Adrenal gland (tissue), 5 donors: Measurements from ENCODE around the gene NOL12.
"Not testable (repeated sequence)": the region's sequence is repeated elsewhere in the genome, so short reads cannot be mapped to it uniquely, and the experiment has no call there.

Experiments
- POLR2A ChIP-seq, 2 donors: fragments of 450-650 bp; IDR thresholded peaks; one replicate each; pipeline ENCODE4 v1.6.1; 2017; ENCODE audit warnings: antibody characterized with exemption in 2 of 2, mild to moderate bottlenecking in 2 of 2, moderate library complexity in 1 of 2
- TF ChIP-seq, protein P1 (sequence below), 6 experiments: fragments of 450-650 bp in 4 of 6; fragments of 200-600 bp in 2 of 6; sonication (generic) in 1 of 6; IDR thresholded peaks; 1 replicate in 5 of 6; 2 replicates in 1 of 6; pipeline versions ENCODE4 v1.5.1 to v1.8.0; 2016 to 2021; ENCODE audit warnings: antibody characterized with exemption in 6 of 6, mild to moderate bottlenecking in 2 of 6, moderate library complexity in 1 of 6
- donor health status: DM: no; HTN: no; CAD: no.

DNA sequence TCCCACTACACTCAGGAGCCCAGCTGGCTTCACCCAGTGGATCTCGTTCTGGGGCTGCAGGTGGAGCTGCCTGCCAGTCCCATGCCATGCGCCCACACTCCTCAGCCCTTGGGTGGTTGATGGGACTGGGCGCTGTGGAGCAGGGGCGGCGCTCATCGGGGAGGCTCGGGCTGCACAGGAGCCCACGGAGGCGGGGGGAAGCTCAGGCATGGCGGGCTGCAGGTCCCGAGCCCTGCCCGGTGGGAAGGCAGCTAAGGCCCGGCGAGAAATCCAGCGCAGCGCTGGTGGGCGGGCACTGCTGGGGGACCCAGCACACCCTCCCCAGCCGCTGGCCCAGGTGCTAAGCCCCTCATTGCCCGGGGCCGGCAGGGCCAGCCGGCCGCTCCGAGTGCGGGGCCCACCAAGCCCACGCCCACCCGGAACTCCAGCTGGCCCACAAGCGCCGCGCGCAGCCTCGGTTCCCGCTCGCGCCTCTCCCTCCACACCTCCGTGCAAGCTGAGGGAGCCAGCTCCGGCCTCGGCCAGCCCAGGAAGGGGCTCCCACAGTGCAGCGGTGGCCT lies 31.7 kb downstream of the NOL12 start:
- TF ChIP-seq, protein P1, sequence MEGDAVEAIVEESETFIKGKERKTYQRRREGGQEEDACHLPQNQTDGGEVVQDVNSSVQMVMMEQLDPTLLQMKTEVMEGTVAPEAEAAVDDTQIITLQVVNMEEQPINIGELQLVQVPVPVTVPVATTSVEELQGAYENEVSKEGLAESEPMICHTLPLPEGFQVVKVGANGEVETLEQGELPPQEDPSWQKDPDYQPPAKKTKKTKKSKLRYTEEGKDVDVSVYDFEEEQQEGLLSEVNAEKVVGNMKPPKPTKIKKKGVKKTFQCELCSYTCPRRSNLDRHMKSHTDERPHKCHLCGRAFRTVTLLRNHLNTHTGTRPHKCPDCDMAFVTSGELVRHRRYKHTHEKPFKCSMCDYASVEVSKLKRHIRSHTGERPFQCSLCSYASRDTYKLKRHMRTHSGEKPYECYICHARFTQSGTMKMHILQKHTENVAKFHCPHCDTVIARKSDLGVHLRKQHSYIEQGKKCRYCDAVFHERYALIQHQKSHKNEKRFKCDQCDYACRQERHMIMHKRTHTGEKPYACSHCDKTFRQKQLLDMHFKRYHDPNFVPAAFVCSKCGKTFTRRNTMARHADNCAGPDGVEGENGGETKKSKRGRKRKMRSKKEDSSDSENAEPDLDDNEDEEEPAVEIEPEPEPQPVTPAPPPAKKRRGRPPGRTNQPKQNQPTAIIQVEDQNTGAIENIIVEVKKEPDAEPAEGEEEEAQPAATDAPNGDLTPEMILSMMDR (IDR thresholded peaks at IDR 0.05), result not testable (repeated sequence)
- not testable (repeated sequence) for TF ChIP-seq POLR2A (IDR thresholded peaks at IDR 0.05)
